Activated T-cell treated with anti-CD3 and anti-CD28 coated beads for 48 hours (primary cell): ENCODE results near the gene PRKCE.
"Not testable (repeated sequence)": the region's sequence is repeated elsewhere in the genome, so short reads cannot be mapped to it uniquely, and the experiment has no call there.

Experiments used
- DNase-seq: peaks from one replicate; pipeline ENCODE4 v3.0.0-alpha.2; 2020; ENCODE audit warnings: low read depth

Gene PRKCE

DNA sequence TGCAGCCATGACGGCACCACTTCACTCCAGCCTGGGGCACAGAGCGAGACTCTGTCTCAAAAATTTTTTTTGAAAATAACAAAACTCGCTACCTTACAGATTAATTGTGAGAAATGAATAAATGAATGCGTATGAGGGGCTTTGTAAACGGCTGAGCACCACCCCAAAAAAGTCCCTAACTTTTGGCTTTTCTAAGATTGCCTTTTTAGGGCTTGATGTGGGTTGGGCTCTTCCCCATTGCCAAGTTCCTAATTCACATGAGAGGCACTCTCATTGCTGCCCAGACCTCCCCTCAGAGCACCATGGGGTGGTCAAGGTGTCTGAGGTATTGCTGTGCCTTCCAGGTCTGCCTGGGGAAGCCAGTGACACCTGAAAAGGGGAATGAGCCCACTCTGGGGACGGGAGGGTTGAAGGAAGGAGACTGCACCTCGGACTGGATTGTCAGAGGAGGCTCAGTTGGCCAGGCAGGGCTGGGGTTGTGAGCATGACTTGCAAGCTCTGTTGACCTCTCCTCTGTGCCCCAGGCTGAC is 186.4 kb downstream of the PRKCE start:
- DNase-seq: no peak

GRCh38 chr2:45839508-45840251 is 188.2 kb downstream of the PRKCE start:
- no peak for DNase-seq

GRCh38 chr2:45840481-45840880 is 189.0 kb downstream of the PRKCE start:
- no peak for DNase-seq

GRCh38 chr2:45841752-45842407 is 190.4 kb downstream of the PRKCE start:
- DNase-seq: no peak

DNA sequence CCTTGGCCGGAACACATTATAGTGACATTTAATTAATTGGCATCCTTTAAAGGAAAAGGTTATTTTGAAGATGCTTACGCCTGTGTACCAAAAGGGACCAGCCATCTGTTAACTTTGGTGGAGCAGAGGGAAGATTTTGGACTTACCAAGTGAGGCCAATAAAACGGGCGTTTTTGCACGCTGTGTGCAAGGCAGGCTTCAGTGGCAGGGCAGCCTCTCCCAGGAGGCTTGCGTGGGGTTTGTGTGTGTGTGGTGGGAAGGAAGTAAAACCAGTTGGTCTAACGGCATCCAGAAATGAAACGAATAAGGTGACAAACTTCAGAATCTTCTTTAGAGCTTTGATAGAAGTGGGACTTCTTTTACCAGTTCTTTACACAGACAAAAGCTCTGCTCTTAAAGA is 191.7 kb downstream of the PRKCE start:
- DNase-seq: no peak

DNA sequence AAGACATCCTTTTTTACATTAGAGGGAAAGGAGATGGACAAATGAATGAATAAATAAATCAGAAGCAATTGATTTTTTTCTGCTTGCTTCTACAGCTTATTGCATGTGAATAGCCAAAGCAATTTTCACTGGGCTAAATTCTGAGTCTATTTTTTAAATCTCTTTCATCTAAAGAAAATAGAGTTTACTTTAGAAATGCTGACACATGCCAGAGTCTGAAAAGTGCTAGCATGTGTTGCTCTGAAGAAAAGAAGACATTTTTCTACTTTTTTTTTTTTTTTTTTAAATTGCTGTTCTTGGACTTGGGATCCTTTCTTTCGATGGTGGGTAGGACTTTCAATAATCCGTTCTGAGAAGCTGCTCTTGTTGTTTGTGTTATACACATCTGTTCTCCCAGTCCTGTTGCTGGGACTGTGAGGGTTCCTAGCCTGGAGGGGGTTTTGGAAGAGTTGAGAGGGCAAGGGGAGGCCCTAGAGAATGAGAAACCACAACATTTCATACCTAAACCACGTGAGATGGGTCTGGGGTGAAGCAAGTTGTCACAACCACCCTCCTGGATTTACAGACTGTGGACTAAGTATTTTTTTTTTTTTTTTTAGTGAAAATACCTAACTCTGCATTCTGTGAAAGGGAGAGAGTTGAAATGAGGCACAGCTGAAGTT is 193.5 kb downstream of the PRKCE start:
- no peak for DNase-seq

DNA sequence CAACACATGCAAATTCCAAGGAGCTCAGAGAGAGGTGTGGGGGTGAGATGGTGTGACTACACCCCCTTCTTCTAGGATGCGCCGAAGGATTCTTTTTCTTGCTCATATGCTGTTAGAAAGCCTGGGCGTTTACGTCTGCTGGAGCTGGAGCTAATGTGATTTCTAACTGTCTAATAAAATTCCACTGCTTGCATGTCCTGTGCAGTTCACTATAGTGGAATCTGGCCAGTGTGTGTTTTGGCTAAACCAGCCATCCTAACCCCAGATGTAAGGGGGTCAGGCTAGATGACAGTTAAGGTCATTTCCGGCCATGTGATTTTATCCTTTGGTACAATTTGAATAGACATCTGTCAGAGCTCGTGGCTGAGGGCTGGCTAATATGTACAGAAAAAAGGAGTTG is 194.1 kb downstream of the PRKCE start:
- DNase-seq: no peak

DNA sequence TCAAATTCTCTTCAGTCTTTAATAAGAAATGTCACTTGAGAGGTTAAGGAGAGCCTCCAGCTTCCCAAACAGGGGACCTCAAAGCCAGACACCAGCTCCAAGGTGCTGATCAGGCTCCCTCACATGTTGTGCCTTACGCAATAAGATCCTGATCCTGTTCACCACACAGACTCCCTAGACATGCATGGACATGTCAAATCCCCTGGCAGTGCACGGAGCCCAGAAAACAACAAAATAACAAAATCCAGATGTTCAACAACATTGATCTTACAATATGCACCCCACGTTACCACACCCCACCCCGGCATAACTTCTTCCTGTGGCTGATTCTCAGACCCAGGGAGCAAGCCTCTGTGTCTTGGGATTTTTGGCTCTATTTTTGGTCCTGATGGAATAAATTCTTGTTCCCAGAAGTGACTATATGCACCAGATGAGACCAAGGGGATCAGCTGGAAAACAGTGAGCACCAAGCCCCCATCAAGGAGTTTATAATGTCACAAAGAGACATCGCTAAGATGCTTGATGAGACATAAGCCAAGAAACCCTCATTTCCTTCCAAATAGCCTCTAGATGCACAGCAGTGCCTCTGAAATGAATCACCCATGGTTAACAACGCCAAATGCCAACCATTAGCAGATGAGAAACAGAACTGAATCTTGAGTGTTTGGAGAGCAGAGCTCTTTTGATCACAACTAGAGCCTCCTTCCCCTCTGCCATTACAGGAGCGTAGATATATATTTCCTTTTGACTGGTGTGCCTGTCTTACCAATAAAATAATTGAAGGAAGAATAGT is 198.2 kb downstream of the PRKCE start:
- DNase-seq: no peak

DNA sequence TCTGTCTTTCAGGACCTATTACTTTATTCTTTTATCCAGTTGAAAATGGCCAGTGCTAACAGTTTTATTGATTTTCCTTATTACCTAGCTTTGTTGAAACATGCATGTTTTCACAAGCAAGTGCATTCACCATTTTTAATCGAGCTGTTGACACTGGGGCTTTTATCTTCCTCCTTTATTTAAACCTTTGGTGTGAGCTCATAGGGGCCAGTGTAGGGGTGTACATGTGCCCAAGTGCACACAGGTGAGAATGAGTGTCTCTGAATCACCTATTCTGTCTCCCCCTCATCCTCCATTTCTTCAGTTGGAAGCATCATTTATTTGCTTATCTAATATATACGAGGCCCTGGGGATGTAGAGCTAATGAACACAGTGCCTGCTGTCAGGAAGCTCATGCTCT is 199.1 kb downstream of the PRKCE start:
- no peak for DNase-seq

DNA sequence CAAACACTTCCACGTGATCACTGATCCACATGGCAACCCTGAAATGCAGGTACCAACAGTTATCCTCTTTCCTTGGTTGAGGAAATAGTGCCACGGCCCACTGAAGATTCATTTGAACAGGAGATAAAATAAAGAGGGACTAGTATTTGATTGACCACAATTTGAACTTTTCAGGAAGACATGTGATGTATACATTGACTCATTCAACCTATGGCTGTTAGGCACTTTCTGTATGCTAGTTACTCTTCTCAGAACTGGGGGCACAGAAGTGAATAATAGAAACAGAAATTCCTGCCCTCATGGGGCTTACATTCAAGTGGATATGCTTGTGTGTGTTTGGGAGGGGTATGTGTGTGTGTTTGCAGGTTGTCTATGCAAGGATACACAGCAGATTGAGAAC is 199.6 kb downstream of the PRKCE start:
- DNase-seq: no peak

DNA sequence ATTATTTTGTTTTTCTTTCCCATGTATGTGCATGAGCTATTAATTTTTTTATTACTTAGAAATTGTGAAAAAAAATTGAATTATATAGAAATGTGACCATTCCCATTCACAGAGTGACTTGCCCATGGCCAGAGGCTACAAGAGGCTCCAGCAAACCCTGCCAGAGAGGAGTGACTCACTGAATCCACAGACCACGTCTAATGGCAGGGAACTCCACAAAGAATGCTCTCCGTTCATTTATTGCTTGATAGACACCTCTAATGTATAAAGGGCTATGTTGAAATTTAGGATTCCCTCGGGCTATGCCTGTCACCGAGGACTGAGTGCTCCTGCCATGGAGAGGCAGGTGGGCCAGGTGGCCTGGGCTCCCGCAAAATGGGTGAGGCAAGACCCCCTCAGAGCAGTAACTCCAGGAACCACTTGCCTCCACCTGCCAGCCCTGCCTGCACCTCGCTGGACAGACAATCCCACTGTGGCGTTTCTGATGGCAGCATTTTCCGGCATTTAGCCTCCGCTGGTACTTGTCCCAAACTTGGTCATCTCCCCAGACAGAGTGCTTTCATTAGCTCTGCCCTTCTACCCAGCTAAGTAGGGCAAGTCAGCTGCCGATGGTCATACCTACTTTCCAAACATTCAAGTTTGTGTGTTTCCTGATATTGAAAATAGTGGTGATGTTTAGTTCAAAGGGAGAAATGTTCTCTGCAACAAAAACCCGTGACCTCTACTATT is 200.3 kb downstream of the PRKCE start:
- DNase-seq: no peak

DNA sequence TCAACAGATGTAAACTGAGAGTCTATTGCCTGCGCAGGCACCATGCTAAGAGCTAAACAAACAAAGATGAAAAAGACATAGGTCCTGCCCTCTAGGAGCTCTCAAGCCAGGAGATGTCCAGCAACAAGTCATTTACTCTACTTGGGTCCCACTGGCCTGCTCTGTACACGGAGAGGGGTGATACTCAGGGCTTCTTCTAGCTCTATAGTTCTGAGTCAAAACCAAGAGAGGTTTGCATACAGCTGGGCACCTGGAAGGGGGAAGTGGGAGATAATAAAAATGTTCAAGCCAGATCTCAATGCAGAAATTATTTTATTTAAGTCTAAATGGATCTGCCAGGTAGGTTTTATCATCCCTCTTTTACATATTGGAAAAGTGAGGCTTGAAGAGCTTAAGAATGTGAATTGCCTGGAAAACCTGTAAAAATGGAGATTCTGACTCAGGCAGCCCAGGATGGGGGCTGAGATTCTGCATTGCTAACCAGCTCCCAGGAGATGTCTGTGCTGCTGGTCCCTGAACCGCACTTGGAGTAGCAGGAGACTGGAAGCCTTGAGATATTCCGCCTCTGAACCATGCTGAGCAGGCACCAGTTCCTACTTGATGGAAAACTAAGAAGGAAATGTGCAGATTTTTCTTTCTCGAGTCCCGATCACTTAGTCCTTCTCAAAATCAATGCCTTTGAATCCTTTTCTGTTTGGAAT is 201.1 kb downstream of the PRKCE start:
- no peak for DNase-seq

- no peak for DNase-seq
These were observed 203.9 kb downstream of the PRKCE start for GRCh38 chr2:45855374-45855773.

- DNase-seq: no peak
These were observed 205.2 kb downstream of the PRKCE start for GRCh38 chr2:45856391-45857274.

DNA sequence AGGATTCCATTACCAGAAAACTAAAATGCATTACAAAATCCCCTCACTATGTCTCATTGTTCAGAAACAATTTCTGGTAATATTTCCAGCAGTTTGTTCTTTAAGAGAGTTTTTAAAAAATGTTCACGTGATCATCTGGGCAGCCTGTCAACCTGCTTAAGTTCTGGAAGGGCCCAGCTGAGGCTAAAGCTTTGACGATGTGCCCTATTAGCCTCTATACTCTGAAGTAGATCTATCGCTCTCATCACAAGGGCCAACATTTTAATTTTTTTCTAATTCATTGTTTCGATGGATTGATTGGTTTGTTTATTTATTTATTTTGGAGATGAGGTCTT is 205.8 kb downstream of the PRKCE start:
- DNase-seq: no peak

GRCh38 chr2:45857867-45858520 is 206.5 kb downstream of the PRKCE start:
- DNase-seq: no peak

- DNase-seq: not testable (repeated sequence)
These were observed 207.4 kb downstream of the PRKCE start for GRCh38 chr2:45858872-45859271.

DNA sequence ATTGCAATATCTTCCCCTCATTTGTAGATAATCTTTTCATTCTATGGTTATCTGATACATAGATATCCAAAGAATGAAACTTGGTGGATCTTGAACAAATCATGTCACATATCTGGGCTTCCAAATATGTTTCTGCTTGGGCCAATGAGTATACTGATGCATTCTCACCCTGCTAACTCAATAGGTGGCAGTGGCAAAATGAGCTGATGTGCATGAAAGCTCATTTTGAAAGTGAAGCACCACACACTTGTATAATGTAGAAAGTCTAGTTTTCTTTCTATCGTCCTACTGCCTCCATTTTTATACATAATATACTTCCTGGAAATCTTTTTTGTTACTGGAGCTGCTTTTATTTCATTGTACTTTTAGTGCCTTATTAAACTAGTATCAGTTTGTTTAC is 208.2 kb downstream of the PRKCE start:
- no peak for DNase-seq
